Neural cell (in vitro differentiated cells): ENCODE results near the gene CES4A. TPM values are rescaled to one million over a fixed set of nuclear protein-coding genes. Genes with fewer than 3 reads are reported as not detected.

Experiments
- polyA plus RNA-seq: library from polyadenylated mRNA; depleted of rRNA; stranded (reverse); fragments of >200 nt; gene quantifications from 2 replicates; pipeline ENCODE4 v1.2.3, GENCODE V29; 2014
- small RNA-seq, 3 experiments: library from RNA; depleted of rRNA; stranded (forward); fragments of <200 nt; gene quantifications; one replicate each; pipeline ENCODE3, GENCODE V24; 2012

CES4A gene
- polyA plus RNA-seq, 1 donor from 2014 or later, result 51.2 TPM

Small RNA genes within 50 kb of the gene (small RNA-seq; reads per million reads assigned to genes)
- 0 reads per million in 3 experiments for gene RN7SL543P

Other genes with a start within 250 kb of the CES4A start
- 237 and 249 TPM in 2 replicates for gene DYNC1LI2, start 237.0 kb upstream of the CES4A start, polyA plus RNA-seq
- 0.38 TPM in 1 of 2 replicates, not detected in the other for gene TERB1, start 187.0 kb upstream of the CES4A start, polyA plus RNA-seq
- 209 and 227 TPM in 2 replicates for gene NAE1, start 157.6 kb upstream of the CES4A start, polyA plus RNA-seq
- not detected in 2 replicates for gene CA7, start 144.2 kb upstream of the CES4A start, polyA plus RNA-seq
- 3.0 and 4.2 TPM in 2 replicates for gene PDP2, start 108.1 kb upstream of the CES4A start, polyA plus RNA-seq
- not detected in 2 replicates for gene CDH16, start 69.7 kb upstream of the CES4A start, polyA plus RNA-seq
- gene RRAD, start 63.1 kb upstream of the CES4A start, polyA plus RNA-seq, result 1.0 TPM in 2 replicates
- gene CIAO2B, start 54.2 kb upstream of the CES4A start, polyA plus RNA-seq, result 323 and 339 TPM in 2 replicates
- gene CES2, start 53.1 kb upstream of the CES4A start, polyA plus RNA-seq, result 22.9 and 31.4 TPM in 2 replicates
- gene CES3, start 27.3 kb upstream of the CES4A start, polyA plus RNA-seq, result 1.8 and 3.7 TPM in 2 replicates
- gene CBFB, start 40.6 kb downstream of the CES4A start, polyA plus RNA-seq, result 31.1 and 32.6 TPM in 2 replicates
- gene PHAF1, start 121.4 kb downstream of the CES4A start, polyA plus RNA-seq, result 9.8 and 25.9 TPM in 2 replicates
- not detected in 2 replicates for gene B3GNT9, start 162.4 kb downstream of the CES4A start, polyA plus RNA-seq
- 0.96 TPM in 1 of 2 replicates, not detected in the other for gene TRADD, start 171.3 kb downstream of the CES4A start, polyA plus RNA-seq
- gene FBXL8, start 171.4 kb downstream of the CES4A start, polyA plus RNA-seq, result 1.2 and 2.8 TPM in 2 replicates
- 12.7 and 27.9 TPM in 2 replicates for gene HSF4, start 176.2 kb downstream of the CES4A start, polyA plus RNA-seq
- 8.4 and 17.0 TPM in 2 replicates for gene NOL3, start 181.9 kb downstream of the CES4A start, polyA plus RNA-seq
- gene MATCAP1, start 195.4 kb downstream of the CES4A start, polyA plus RNA-seq, result 323 and 356 TPM in 2 replicates
- gene EXOC3L1, start 201.5 kb downstream of the CES4A start, polyA plus RNA-seq, result 0.43 and 0.96 TPM in 2 replicates
- 112 and 140 TPM in 2 replicates for gene E2F4, start 203.6 kb downstream of the CES4A start, polyA plus RNA-seq
- 2.2 and 3.5 TPM in 2 replicates for gene ELMO3, start 210.5 kb downstream of the CES4A start, polyA plus RNA-seq
- gene TMEM208, start 238.5 kb downstream of the CES4A start, polyA plus RNA-seq, result 39.2 and 53.5 TPM in 2 replicates